GM18858 (cell line): ENCODE results near the gene AFMID.
"Not testable (repeated sequence)": the region's sequence is repeated elsewhere in the genome, so short reads cannot be mapped to it uniquely, and the experiment has no call there.

Experiments used
- ATAC-seq: cut with Tn5 transposase; IDR thresholded peaks from one replicate; pipeline ENCODE4 v1.9.1; 2021; ENCODE audit not compliant: unreplicated experiment

Gene AFMID

DNA sequence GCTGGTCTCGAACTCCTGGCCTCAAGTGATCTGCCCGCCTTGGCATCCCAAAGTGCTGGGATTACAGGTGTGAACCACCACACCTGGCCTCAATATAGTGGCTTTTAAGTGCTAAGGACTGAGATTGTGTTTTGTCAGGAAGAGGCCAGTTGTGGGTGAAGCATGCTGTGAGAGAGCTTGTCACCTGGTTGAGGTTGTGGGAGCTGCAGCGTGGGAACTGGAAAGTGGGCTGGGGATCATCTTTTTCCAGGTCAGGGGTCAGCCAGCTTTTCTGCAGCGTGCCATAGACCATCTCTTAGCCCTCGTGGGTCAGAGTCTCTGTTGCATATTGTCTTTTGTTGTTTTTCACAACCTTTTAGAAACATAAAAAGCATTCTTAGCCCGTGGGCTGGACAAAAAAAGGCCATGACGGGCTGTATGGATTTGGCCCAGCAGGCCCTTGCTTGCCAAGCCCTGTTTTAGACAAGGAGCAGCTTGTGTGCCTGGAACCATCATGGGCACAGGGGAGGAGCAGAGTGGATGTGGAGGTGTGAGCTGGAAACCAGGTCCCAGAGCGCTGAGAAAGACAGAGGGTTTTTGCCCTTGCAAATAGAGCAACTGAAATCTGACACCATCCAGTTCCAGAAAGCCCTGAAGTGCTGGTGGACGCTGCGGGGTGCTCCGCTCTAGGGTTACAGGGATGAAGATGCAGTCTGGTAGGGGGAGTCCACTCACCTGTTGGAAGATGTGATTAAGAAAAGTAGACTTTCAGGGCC, 32.4 kb downstream of the AFMID start:
- ATAC-seq: no peak

DNA sequence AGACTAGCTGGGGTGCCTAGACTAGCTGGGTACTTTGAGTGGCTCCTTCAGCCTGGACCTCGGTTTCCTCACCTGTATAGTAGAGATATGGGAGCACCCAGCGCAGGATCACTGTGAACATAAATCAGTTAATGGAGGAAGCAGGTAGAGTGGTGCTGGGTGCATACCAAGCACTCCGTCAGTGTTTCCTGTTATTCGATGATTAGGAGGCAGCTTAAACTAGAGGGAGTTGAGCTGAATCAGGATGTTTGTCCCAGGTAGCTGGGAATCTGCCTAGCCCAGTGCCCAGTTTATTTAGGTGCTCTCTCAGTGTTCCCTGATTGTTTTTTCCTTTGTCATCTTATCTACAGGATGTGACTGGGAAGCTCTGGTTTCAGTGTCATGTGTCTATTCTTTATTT, 35.9 kb downstream of the AFMID start:
- no peak for ATAC-seq

DNA sequence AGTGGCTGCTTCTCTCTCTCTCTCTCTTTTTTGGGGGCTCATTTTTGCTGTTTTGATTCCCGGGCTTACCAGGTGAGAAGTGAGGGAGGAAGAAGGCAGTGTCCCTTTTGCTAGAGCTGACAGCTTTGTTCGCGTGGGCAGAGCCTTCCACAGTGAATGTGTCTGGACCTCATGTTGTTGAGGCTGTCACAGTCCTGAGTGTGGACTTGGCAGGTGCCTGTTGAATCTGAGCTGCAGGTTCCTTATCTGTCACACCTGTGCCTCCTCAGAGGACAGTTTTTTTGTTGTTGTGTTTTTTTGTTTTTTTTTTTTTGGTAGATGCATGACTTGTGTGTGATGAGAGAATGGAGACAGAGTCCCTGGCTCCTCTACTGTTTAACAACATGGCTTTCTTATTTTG, 36.6 kb downstream of the AFMID start:
- no peak for ATAC-seq

DNA sequence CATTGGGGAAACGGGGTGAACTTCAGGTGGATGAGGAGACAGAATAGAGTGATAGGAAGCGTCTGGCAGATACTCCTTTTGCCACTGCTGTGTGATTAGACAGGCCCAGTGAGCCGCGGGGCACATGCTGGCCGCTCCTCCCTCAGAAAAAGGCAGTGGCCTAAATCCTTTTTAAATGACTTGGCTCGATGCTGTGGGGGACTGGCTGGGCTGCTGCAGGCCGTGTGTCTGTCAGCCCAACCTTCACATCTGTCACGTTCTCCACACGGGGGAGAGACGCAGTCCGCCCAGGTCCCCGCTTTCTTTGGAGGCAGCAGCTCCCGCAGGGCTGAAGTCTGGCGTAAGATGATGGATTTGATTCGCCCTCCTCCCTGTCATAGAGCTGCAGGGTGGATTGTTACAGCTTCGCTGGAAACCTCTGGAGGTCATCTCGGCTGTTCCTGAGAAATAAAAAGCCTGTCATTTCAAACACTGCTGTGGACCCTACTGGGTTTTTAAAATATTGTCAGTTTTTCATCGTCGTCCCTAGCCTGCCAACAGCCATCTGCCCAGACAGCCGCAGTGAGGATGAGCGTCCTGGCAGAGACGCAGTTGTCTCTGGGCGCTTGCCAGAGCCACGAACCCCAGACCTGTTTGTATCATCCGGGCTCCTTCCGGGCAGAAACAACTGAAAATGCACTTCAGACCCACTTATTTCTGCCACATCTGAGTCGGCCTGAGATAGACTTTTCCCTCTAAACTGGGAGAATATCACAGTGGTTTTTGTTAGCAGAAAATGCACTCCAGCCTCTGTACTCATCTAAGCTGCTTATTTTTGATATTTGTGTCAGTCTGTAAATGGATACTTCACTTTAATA, 37.3 kb downstream of the AFMID start:
- no peak for ATAC-seq

GRCh38 chr17:78225088-78225865, 38.1 kb downstream of the AFMID start:
- ATAC-seq: no peak

- ATAC-seq: no peak
Measured at GRCh38 chr17:78226055-78226758, 39.0 kb downstream of the AFMID start.

DNA sequence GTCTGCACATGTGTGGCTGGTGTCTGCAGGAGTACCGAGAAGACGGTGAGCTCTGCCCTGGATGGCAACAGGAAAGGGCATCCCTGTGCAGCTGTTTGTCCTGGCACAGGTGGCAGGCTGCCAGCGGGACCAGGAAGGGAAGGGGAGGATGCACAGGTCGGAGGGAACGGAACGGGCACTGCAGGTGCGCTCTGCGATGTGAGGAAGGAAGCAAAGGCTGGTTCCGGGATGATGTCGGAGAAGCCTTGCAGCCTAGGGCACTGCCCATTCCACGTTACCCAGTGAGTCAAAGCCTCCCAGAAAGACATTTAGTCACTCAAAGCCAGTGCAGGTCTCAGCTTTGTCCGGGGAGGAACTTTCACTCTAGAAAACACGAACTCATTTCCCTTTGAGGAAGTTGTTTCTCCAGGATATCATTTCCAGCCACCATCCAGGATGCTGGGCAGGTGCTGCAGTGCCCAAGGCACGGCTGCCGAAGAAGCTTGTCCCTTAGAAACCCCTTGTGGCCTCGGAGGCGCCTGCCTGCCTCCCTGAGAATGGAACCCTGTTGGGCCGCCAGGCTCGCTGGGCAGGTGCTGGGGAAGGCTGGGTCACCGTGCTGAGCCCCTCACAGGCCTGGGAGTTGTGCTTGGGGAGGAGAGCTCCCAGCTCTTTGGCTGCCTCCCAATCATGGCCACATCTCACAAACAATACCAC, 39.7 kb downstream of the AFMID start:
- ATAC-seq: no peak

DNA sequence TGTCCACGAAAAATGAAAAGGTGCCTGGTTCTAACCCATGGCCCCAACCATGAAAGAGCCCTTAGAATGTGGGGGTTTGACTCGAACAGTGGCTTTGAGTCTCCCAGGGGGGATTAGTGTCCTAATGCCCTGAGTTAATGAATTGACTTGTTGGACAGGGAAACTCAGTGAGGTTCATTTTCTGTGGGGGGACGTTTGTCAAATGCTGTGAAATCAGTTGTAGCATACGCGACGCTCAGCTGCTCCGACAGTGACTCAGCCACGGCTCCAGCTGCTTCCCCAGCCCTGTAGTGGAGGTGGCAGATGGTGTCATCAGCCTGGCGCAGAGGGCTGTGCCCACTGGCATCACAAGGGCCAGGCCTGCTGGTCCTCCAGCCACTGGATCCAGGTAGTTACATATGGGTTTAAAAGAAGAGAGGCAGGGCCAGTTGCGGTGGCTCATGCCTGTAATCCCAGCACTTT, 40.3 kb downstream of the AFMID start:
- ATAC-seq: no peak

GRCh38 chr17:78228176-78228575, 41.0 kb downstream of the AFMID start:
- ATAC-seq: no peak

- ATAC-seq: no peak
Measured at GRCh38 chr17:78230252-78230962, 43.2 kb downstream of the AFMID start.

DNA sequence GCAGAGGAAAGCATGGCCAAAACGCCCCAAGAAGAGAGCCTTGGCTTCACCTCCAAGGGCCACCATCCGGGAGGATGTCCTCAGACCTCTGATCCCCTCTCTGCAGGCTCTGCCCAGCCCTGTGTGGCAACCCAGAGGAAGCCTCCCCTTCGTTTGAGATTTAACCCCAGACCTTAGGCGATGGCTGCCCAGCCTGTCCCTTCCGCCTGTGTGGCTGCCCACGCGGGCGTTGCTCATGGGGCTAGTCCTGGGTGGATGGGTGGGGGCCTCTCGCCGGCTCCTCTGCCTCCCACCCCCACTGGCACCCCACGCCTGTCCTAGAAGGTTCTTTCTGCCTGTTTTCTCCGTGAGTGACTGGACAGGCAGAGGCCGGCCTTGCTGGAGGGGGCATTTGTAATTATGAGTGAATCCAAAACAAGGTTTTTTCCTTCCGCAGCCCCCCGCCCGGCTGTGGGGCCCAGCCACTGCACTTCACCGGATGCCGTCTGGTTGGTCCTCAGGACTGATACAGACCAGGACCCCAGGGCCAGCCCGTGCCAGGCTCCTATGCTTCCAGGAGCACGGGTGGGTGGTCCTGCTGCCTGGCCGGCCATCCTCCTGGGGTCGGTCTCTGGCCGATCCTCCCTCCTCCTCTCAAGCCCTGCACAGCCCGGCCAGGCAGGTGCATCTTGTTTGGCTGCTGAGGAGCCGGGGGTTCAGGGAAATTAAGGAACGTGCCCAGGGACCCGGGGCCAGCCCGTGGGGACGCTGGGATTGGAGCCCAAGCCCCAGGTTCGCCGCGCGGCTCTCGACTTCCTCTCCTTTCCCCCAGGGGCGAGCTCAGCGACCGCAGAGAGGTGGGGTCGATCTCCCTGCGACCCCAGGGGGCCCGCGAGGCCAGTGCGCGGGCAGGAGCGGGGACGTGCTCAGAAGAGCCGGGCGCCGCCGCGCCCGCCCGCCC, 44.1 kb downstream of the AFMID start, which contains the start of gene TMEM235:
Gene TMEM235 (plus strand): TSS at position 636 of the 940 bp plus-strand sequence. CDS start 393 bp downstream, outside the sequence.
- ATAC-seq: no peak

DNA sequence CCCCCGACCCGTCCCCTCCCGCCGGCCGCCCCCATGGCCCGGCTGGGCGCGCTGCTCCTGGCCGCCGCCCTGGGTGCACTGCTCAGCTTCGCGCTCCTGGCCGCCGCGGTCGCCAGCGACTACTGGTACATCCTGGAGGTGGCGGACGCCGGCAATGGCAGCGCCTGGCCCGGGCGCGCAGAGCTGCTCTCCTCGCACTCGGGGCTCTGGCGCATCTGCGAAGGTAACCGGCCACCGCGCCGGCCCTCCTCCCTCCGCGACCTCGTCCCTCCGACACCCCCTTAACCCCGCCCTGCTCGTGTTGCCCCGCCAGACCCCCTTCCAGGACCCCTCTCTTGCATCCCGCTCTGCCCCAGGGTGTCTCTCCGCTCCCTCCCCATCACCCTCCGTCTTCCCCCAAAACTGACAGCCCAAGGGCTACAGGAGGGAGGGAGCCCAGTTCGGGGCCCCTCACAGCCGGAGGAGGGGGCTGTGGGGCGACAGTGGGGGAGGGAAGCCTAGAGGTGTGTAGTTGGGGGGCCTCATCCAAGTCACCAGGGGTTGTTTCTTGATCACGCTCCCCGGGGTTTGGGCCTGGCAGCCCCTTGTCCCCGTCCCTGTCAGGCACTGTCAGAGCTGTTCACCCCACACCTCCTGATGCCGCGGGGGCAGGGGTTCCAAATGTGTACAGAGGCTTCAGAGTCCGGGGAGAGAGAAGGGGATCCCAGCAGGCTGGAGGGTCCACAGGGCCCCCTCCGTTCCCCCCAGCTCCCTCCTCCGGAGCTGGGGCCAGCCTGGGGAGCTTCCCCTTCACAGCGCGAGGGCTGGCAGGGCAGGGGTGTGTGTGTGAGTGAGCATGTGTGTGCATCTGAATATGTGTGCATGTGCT, 45.1 kb downstream of the AFMID start:
- no peak for ATAC-seq

DNA sequence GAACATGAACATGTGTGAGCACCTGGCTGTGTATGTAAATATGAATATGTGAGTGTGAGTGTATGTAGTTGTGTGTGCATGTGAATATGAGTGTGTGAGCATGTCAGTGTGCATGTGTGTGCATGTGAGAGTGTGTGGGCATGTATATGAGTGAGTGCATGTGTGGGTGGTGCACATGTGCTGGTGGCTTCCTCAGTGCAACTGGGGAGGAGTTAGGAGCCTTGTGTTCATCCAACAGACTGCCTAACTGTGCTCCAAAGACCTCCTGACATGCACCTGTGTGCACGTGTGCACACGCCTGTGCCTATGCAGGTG, 45.7 kb downstream of the AFMID start:
- ATAC-seq: no peak

- no peak for ATAC-seq
Measured at GRCh38 chr17:78233678-78234077, 46.5 kb downstream of the AFMID start.

DNA sequence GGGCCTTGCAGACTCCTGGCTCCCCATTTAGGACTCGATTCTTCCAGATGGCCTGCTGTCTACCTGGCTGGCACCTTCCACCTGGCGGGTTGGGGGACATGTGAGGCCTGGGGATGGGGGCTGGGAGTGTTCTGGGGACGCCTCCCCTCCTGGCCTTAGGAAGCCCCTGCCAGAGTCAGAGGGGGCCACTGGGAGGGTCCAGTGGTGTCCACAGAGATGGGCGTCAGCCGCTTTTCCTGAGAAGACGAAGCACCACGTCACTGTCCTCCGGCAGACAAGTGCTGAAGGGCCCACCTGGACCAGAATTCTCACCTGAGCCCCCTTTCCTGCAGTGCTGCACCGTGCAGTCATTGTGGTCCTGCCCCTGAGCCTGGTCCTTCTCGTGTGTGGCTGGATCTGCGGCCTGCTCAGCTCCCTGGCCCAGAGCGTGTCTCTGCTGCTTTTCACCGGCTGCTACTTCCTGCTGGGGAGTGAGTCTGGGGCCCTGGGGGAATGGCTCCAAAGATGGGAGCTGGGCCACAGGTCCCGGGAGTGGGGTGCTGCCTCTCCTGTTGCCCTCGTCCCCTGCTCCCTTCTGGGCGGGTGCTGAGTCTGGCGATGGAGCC, 47.2 kb downstream of the AFMID start:
- ATAC-seq: no peak

- ATAC-seq: not testable (repeated sequence)
Measured at GRCh38 chr17:78235022-78235421, 47.9 kb downstream of the AFMID start.

DNA sequence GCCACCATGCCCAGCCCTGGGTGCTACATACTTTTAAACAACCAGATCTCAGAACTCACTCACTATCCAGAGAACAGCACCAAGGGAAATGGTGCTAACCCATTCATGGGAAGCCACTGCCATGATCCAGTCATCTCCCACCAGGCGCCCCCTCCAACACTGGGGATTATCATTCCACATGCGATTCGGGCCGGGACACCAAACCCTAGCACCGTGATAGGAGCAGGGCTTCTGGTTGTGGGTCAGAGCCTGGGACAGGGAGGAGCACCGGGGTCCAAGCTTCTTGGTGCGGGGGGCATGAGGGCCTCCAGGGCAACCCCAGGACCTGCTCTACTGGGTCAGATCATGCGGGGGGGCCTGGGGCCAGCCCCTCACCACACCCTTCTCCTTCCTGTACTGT, 48.7 kb downstream of the AFMID start:
- ATAC-seq: no peak
